Stimulated activated CD8-positive, alpha-beta memory T cell treated with anti-CD3 and anti-CD28 coated beads, Interleukin-15, amount 100 ng/mL, for 4 hours (primary cell): ENCODE results near the gene DDIAS.
A peak's percentile ranks its signal among the peaks of the same experiment; 100 is the strongest.
"Not testable (repeated sequence)": the region's sequence is repeated elsewhere in the genome, so short reads cannot be mapped to it uniquely, and the experiment has no call there.

Experiments used
- DNase-seq, 2 donors: peaks; one replicate each; pipeline ENCODE4 v3.0.0-alpha.2; 2020; ENCODE audit warnings: low read depth in 2 of 2

Gene DDIAS

DNA sequence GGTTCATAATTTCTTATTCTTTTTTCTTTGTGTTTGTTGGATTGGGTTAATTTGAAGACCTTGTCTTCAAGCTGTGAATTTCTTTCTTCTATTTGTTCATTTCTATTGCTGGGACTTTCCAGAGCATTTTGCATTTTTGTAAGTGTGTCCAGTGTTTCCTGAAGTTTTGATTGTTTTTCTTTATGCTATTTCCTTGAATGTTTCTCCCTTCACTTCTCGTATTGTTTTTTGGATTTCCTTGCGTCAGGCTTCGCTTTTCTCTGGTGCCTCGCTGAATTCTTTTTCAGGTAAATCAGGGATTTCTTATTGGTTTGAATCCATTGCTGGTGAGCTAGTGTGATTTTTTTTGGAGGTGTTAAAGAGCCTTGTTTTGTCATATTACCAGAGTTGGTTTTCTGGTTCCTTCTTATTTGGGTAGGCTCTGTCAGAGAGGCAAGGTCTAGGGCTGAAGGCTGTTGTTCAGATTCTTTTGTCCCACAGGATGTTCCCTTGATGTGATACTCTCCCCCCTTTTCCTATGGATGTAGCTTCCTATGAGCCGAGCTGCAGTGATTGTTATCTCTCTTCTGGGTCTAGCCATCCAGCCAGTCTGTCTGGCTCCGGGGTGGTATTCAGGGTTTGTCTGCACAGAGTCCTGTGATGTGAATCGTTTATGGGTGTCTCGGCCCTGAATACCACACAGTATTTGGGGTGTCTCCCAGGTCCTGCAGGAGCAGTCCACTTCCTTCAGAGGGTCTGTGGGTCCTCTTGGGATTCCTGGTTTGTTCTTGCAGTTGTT lies 21.0 kb downstream of the DDIAS start:
- not testable (repeated sequence) for DNase-seq

GRCh38 chr11:82924522-82925224 lies 23.1 kb downstream of the DDIAS start:
- DNase-seq: no peak

- DNase-seq: no peak
Observed at GRCh38 chr11:82927264-82927880, 25.8 kb downstream of the DDIAS start.

DNA sequence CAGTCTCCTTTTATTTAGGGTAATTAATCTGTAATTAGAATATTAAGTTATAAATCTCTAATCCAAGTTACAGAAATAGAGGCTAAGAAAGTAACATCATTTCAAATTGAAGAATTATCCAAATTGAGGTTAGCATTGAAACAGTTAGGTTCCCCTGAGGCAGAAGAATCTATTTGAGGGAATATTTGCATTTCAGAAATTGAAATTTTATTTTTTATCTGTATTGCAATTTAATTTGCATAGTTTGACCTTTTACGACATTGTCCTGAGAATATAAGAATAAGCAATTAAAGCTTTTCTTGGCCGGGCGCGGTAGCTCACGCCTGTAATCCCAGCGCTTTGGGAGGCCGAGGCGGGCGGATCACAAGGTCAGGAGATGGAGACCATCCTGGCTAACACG lies 27.6 kb downstream of the DDIAS start:
- DNase-seq: no peak

GRCh38 chr11:82930229-82930628 lies 28.7 kb downstream of the DDIAS start:
- no peak for DNase-seq

DNA sequence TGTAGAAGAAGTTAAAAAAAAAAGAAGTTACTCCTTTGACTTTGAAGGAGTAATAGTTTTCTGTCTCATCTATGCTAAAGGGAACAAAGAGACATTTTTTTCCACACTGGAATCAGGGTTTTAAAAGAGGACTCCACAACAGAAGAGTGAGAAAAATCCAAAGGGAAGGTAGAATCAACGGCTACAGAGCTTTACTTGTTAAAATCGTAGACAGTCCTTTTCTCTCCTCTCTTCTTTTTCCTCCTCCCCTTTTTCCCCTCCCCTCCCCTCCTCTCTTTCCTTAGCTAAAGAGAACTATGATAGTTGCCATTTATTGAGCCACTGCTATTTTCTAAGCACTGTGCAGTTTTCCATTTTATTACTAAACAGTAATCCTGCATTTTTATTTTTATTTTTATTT lies 29.2 kb downstream of the DDIAS start:
- no peak for DNase-seq

- no peak for DNase-seq
Observed at GRCh38 chr11:82932564-82932963, 31.0 kb downstream of the DDIAS start.

DNA sequence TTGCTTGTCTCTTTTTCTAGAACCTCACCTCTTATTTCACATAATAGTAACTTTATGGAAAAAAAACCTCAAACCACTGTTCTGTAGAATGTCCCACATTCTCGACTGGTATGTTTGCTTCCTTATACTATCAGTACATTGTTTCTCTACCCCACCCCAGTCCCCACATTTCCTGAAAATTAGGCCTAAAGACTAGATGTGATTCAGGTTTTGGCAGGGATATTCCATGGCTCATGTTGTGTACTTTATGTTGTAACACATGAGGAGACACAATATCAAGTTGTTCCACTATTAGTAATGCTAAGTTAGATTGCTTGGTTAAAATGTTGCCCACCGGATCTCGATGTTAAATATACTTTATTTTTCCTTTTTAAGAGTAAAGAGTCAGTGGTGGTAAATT lies 34.7 kb downstream of the DDIAS start:
- DNase-seq: no peak

DNA sequence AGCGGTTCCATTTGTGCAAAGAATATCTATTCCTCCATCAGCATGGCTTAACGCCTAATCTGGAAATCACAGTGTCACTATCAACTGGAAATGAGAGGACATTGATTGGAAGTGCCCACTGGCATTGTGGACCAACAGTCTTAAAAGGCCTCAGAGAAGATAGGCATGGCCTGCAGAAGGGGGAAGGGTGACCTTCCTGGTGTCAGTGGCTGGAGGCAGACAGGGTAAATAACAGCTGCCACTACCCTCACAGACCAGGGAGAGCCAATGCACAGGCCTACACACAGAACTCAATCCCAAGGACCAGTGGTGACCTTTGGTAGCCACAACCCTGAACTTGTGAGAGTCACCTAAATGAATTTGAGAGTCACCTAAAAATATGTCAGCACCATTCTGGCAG lies 36.0 kb downstream of the DDIAS start:
- DNase-seq: no peak

DNA sequence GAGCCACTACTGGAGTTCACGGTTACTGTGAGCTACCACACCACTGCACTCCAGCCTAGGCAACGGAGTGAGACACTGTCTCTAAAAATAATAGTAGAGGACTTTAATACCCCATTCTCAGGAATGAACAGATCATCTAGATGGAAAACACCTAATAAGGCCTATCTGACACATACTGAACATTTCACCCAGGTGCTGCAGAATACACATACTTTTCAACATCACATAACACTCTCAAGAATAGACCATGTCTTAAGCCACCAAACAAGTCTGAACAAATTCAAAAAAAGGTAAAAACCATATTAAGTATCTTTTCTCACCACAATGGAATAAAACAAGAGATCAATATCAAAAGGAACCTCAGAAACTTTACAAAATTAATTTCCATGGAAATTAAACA lies 37.9 kb downstream of the DDIAS start:
- DNase-seq: no peak

DNA sequence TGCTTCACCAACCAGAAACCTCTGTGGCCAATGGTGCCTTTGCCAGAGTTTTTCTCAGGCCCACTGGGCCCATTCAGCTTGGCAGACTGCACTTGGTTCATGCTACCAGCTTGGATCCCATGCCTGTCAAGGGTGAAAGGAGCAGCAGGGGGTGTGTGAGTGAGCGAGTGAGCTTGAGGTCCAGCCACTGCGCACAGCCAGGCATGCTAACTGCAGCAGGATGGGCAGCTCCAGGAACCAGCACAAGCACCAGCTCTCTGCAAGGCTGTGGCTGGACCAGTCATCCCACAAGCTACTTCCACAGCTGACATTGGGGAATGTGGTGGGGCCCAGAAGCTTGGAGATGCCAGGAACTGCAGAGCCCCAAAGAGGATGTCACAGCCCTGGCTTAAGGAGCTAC lies 40.8 kb downstream of the DDIAS start:
- no peak for DNase-seq

DNA sequence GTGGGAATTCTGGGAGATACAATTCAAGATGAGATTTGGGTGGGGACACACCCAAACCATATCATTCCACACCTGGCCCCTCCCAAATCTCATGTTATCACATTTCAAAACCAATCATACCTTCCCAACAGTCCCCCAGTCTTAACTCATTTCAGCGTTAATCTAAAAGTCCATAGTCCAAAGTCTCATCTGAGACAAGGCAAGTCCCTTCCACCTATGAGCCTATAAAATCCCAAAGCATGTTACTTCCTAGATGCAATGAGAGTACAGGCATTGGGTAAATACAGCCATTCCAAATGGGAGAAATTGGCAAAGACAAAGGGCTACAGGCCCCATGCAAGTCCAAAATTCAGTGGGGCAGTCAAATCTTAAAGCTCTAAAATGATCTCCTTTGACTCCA lies 41.9 kb downstream of the DDIAS start:
- not testable (repeated sequence) for DNase-seq

DNA sequence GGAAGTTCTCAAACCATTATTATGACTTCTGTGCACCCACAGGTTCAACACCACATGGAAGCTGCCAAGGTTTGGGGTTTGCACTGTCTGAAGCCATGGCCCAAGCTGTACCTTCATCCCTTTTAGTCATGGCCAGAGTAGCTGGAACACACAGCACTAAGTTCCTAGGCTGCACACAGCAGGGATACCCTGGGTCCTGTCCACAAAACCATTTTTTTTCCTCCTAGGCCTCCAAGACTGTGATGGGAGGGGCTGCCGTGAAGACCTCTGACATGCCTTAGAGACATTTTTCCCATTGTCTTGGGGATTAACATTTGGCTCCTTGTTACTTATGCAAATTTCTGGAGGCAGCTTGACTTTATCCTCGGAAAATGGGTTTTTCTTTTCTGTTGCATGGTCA lies 42.7 kb downstream of the DDIAS start:
- DNase-seq: no peak

- not testable (repeated sequence) for DNase-seq
Observed at GRCh38 chr11:82945041-82945440, 43.5 kb downstream of the DDIAS start.

DNA sequence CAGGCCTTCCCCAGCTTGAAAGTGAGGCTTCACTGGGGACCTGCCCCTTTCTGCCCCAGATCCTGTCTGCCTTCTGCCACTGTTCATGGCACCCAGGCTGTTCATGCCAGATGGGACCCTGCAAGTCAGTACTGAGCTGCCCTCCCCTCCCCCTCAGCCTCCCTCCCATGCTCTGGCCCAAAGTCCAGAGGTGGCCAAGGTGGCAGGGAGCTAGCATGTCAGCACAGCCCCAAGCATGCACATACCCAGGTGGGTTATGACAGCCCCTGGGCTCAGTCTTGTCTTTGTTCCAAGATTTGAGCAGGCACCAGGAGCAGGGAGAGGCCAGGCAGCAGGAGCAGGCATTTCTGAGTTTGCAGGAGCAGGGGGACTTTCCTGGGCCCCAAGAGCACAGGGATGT lies 44.1 kb downstream of the DDIAS start:
- DNase-seq: no peak

DNA sequence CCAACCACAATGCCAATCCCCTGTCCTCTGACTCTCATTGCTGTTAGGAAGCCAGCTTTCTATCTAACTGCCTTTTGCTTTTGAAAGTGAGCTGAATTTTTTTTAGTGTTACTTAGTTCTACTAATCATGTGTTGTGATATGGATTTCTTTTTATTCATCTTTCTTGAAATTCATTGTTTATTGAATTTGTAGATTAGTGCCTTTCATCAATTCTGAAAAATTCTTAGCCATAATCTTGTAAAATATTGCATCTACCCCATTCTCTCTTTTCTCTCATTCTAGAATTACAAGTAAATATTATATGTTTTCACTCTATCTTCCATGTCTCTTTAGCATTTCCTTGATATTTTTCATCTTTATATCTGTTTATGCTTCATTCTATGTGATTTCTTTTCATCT lies 47.8 kb downstream of the DDIAS start:
- no peak for DNase-seq

- not testable (repeated sequence) for DNase-seq
Observed at GRCh38 chr11:82950502-82950901, 49.0 kb downstream of the DDIAS start.

GRCh38 chr11:82955736-82956453 lies 54.4 kb downstream of the DDIAS start:
- DNase-seq: peak; percentile 38 to 43

DNA sequence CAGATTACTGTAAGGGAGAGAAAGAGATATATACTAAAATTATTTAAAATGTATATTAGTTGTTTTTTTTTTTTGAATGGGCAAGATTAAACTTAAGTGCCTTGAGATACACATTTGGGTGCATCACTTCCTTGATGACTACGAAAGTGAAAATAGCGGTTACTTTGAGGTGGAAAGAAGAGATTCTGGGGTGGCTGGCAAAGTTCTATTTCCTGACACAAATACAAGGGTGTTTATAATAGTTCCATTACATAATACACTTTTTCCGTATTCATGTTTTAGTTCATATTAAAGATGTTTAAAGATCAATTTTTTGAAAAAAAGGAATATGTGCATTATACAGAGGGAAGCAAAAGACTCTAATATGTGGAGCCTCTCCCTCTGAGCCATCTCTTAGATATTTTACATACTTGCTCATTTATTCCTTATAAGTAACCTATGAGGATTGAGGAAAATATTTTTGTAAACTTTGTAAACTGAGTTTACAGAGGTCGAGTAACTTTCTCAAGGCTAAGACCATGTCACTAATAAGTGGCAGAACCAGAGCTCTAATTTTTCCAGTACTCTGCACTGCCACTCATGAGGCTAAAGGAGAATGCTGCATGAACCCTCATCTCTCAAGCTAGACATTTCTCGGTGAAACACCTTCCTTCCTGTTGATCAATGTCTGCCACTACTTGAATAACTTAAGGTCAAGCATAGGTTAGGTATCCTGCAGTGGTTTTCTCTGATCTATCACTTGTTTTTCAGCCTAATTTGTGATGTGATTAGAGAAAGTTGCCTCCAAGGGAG lies 58.6 kb downstream of the DDIAS start:
- DNase-seq: peak in 1 of 2 donors; percentile 17

DNA sequence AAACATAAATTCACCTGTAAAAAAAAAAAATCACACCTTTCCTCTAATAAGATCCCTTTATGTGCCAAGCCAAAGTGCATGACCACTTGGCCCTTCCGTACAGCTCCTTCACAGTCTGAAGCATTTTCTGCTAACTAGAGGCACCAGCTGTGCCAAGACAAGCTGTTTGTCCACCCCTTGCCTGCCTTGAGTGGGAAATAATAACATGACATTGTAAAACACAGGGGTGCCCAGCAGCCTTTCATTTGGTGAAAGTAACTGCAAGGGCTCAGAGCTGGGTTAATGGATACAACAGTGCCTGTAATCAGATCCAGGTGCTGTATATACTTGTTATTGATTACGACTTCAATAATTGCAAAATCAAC lies 59.2 kb downstream of the DDIAS start:
- DNase-seq: no peak

GRCh38 chr11:82962021-82962420 lies 60.5 kb downstream of the DDIAS start:
- DNase-seq: not testable (repeated sequence)

- no peak for DNase-seq
Observed at GRCh38 chr11:82967381-82967780, 65.8 kb downstream of the DDIAS start.
